Brain pericyte (primary cell): ENCODE data around the gene GPR139.

Source experiments
- DNase-seq: peaks from one replicate; pipeline ENCODE4 v3.0.0-alpha.2; 2012; ENCODE audit warnings: low read depth, low spot score

The GPR139 gene

DNA sequence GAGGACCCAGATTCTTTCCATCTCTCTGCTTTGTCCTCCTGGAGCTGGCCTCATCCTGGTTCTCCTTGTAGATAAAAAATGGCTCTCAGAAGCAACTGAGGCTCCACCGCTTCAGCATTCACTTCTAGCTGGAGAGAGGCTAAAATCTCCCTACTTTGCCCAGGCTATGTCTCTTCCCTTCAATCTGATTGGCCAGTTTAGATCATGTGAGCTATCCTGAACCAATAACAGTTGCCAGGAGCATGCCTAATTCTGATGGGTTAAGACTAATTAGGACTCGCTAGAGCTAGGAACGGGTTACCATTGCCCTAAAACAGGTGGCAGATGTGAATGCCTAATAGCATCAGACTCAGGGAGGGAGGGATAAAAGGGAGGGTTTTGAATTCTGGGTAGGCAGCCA lies 89.6 kb downstream of the GPR139 start:
- no peak for DNase-seq
